22Rv1 (cell line): Measurements from ENCODE around the gene EIF4G3.

ENCODE experiments used
- H3K27ac ChIP-seq: fragments of 450-650 bp; 2 replicates; pipeline ENCODE4 v1.5.1; 2017
- CTCF ChIP-seq: fragments of 450-650 bp; IDR thresholded peaks from 2 replicates; pipeline ENCODE4 v1.5.1; 2017; ENCODE audit warnings: mild to moderate bottlenecking
- ZFX ChIP-seq: fragments of 450-650 bp; IDR thresholded peaks from 2 replicates; pipeline ENCODE4 v1.6.1; 2017; ENCODE audit warnings: antibody characterized with exemption, borderline replicate concordance

EIF4G3 gene

DNA sequence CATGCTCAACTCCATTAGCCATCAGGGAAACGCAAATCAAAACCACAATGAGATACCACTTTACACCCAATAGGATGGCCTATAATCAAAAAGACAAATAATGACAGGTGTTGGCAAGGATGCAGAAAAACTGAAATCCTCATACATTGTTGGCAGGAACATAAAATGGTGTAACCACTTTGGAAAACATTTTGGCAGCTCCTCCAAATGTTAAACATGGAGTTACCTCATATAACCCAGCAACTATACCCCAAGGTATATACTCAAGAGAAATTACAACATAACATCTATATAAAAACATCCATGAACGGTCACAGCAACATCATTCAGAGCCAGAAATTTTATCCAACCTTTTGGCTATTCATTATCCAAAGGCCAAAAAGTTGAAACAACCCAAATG lies 11.6 kb downstream of the EIF4G3 start:
- TF ChIP-seq CTCF = no peak
- no peak for TF ChIP-seq ZFX
- H3K27ac ChIP-seq = no peak overlapping the region

DNA sequence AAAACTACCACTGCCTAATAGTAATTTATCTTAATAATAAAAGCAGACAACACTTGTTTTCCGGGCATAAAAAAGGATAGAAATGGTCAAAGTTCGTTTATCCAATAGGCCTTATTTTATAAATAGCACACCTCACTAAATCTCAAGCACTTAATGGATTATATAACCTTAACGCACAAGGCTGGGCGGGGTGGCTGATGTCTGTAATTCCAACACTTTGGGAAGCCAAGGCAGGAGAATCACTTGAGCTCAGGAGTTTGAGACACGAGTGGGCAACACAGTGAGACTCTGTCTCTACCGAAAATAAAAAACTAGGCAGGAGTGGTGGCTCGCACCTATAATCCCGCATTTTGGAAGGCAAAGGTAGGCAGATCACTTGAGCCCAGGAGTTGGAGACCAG lies 12.4 kb downstream of the EIF4G3 start:
- no peak overlapping the region for H3K27ac ChIP-seq
- TF ChIP-seq CTCF = no peak
- TF ChIP-seq ZFX = no peak

- no peak for TF ChIP-seq ZFX
- TF ChIP-seq CTCF = no peak
- no peak overlapping the region for H3K27ac ChIP-seq
Observed at GRCh38 chr1:21162740-21163464, 13.8 kb downstream of the EIF4G3 start.

DNA sequence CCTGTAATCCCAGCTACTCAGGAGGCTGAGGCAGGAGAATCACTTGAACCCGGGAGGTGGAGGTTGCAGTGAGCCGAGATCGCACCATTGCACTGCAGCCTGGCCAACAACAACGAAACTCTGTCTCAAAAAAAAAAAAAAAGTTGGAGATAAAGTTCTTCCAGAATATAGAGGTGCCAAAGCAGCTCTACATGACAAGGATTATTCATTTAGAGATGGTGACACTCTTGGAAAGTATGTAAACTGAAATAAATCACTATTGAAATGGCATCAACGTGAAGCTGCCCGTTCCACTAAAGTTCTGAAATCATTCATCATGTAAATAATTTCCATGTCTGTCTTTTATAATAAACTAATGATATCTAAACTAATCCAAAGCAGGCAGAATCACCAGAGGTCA lies 14.9 kb downstream of the EIF4G3 start:
- TF ChIP-seq CTCF (no peak), ZFX (no peak)
- H3K27ac ChIP-seq = no peak overlapping the region

DNA sequence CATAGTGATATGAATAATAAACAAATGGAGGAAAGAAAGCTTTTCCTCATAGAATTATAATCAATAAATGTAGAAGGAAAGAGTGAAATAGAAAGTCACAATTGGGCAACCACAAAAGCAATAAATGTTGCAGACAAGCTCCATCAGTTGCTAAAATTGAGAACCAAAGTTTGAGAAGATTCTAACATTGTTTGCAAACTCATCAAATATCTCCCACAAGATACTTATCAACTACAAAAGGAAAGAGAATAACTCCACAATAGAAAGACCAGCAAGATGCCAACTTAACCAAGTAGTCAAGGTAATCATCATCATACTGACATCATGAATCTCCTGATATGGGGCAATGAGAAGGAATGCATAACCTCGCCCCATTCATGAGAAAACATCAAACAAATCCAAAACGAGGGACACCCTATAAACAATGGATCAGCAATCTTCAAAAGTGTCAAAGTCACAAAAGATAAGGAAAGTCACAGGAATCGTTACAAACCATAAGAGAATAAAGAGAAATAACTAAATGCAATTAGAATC lies 16.4 kb downstream of the EIF4G3 start:
- H3K27ac ChIP-seq = no peak overlapping the region
- TF ChIP-seq CTCF = no peak

- no peak for TF ChIP-seq ZFX
- TF ChIP-seq CTCF = no peak
- no peak overlapping the region for H3K27ac ChIP-seq
Observed at GRCh38 chr1:21157868-21158267, 18.8 kb downstream of the EIF4G3 start.

- TF ChIP-seq ZFX = no peak
- no peak overlapping the region for H3K27ac ChIP-seq
Observed at GRCh38 chr1:21157054-21157453, 19.6 kb downstream of the EIF4G3 start.

DNA sequence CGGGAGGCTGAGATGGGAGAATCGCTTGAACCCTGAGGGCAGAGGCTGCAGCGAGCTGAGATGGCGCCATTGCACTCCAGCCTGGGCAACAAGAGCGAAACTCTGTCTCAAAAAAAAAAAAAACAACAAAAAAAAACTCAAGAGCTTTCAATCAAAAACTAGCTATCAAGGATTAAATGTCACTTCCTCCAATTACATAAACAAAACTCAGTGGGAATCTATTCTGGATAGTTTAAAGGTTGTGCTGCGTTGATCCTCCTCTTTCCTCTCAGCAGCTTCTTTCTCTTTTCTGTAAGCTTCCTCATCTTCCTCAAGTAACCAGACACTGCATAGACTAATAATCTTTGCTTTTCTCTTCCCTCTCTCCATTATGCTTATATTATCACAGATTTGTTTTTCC lies 20.7 kb downstream of the EIF4G3 start:
- H3K27ac ChIP-seq = no peak overlapping the region

More for the DNA sequence above, 20.7 kb downstream of the EIF4G3 start:
- no peak for TF ChIP-seq CTCF
- TF ChIP-seq ZFX = no peak
